Transverse colon (tissue), 3 donors: Measurements from ENCODE around the gene TAS1R3.

Experiments used
- CTCF ChIP-seq, 5 experiments: fragments of 200-600 bp in 3 of 5; fragments of 450-650 bp in 2 of 5; sonication (generic) in 3 of 5; IDR thresholded peaks; 1 replicate in 2 of 5; 2 replicates in 3 of 5; pipeline ENCODE4 v1.5.1; 2016 to 2017; ENCODE audit warnings: antibody characterized with exemption in 5 of 5, inconsistent platforms in 3 of 5, mild to moderate bottlenecking in 2 of 5, moderate library complexity in 1 of 5
- POLR2A ChIP-seq: fragments of 450-650 bp; IDR thresholded peaks from one replicate; pipeline ENCODE4 v1.6.1; 2016; ENCODE audit warnings: antibody characterized with exemption, mild to moderate bottlenecking, moderate library complexity

- TF ChIP-seq CTCF (IDR thresholded peaks at IDR 0.05) (no peak), POLR2A (no peak)
Measured at GRCh38 chr1:1333551-1334241, 2.6 kb downstream of the TAS1R3 start.
